ENCODE data around the gene IDI1.

DNA sequence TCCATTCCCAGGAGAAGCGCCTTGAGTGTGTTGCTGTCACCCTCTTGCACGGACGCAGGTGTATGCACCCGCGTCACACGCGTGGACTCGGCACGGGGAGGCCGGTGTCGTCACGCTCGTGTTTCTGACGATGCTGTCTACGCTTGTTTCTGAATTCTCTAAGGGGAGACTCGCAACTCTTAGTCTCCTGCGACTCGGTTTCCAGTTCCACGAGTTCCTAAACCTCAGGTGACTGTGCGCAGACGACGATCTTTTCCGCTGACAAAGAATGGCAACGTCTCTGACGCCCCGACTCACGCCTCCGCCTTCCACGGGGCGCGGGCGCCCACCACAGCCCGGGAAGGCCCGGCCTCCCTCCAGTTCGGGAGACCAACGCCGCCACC lies 579 bp downstream of the IDI1 start:
- TF ChIP-seq, protein P1, sequence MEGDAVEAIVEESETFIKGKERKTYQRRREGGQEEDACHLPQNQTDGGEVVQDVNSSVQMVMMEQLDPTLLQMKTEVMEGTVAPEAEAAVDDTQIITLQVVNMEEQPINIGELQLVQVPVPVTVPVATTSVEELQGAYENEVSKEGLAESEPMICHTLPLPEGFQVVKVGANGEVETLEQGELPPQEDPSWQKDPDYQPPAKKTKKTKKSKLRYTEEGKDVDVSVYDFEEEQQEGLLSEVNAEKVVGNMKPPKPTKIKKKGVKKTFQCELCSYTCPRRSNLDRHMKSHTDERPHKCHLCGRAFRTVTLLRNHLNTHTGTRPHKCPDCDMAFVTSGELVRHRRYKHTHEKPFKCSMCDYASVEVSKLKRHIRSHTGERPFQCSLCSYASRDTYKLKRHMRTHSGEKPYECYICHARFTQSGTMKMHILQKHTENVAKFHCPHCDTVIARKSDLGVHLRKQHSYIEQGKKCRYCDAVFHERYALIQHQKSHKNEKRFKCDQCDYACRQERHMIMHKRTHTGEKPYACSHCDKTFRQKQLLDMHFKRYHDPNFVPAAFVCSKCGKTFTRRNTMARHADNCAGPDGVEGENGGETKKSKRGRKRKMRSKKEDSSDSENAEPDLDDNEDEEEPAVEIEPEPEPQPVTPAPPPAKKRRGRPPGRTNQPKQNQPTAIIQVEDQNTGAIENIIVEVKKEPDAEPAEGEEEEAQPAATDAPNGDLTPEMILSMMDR (IDR thresholded peaks at IDR 0.05) = no peak
- TF ChIP-seq POLR2A (IDR thresholded peaks at IDR 0.05) = no peak
